ENCODE data around the gene PACS2.

The PACS2 gene

GRCh38 chr14:105437723-105438500 is 123.4 kb downstream of the PACS2 start:
- TF ChIP-seq RAD21 (IDR thresholded peaks at IDR 0.05; ENCODE audit: low read depth) (no peak), ZBTB7A (IDR thresholded peaks at IDR 0.05; ENCODE audit: low read depth) (no peak), TEAD4 (IDR thresholded peaks at IDR 0.05) (no peak), NFIC (IDR thresholded peaks at IDR 0.05) (no peak), EGR1 (IDR thresholded peaks at IDR 0.05) (no peak), TCF12 (IDR thresholded peaks at IDR 0.05; ENCODE audit: low read depth) (no peak), CREB1 (IDR thresholded peaks at IDR 0.05; ENCODE audit: low read depth) (no peak), TAF1 (IDR thresholded peaks at IDR 0.05; ENCODE audit: low read depth) (no peak)
- TF ChIP-seq, protein P1, sequence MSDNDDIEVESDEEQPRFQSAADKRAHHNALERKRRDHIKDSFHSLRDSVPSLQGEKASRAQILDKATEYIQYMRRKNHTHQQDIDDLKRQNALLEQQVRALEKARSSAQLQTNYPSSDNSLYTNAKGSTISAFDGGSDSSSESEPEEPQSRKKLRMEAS (IDR thresholded peaks at IDR 0.05) = no peak

GRCh38 chr14:105439179-105439578 is 124.6 kb downstream of the PACS2 start:
- TF ChIP-seq TAF1 (IDR thresholded peaks at IDR 0.05; ENCODE audit: low read depth) (no peak), CREB1 (IDR thresholded peaks at IDR 0.05; ENCODE audit: low read depth) (no peak), ZBTB7A (IDR thresholded peaks at IDR 0.05; ENCODE audit: low read depth) (no peak), TCF12 (IDR thresholded peaks at IDR 0.05; ENCODE audit: low read depth) (no peak), YY1 (IDR thresholded peaks at IDR 0.05; ENCODE audit: low read depth) (no peak), NFIC (IDR thresholded peaks at IDR 0.05) (no peak), REST (IDR thresholded peaks at IDR 0.05; ENCODE audit: low read depth) (no peak), RAD21 (IDR thresholded peaks at IDR 0.05; ENCODE audit: low read depth) (no peak), EGR1 (IDR thresholded peaks at IDR 0.05) (no peak), FOXM1 (IDR thresholded peaks at IDR 0.05; ENCODE audit: borderline replicate concordance, low read depth) (no peak), CEBPB (IDR thresholded peaks at IDR 0.05) (no peak), EP300 (IDR thresholded peaks at IDR 0.05; ENCODE audit: borderline replicate concordance) (no peak), TEAD4 (IDR thresholded peaks at IDR 0.05) (no peak)
- TF ChIP-seq, protein P2, sequence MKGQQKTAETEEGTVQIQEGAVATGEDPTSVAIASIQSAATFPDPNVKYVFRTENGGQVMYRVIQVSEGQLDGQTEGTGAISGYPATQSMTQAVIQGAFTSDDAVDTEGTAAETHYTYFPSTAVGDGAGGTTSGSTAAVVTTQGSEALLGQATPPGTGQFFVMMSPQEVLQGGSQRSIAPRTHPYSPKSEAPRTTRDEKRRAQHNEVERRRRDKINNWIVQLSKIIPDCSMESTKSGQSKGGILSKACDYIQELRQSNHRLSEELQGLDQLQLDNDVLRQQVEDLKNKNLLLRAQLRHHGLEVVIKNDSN (IDR thresholded peaks at IDR 0.05) = no peak
- TF ChIP-seq, protein P1 (IDR thresholded peaks at IDR 0.05) = no peak

GRCh38 chr14:105439710-105440553 is 125.4 kb downstream of the PACS2 start:
- TF ChIP-seq, protein P1 (IDR thresholded peaks at IDR 0.05) = peak; percentile 18; the same call in 1 of the 2 replicates
- TF ChIP-seq ZBTB7A (IDR thresholded peaks at IDR 0.05; ENCODE audit: low read depth) (no peak), RAD21 (IDR thresholded peaks at IDR 0.05; ENCODE audit: low read depth) (peak; percentile 49; the same call in 1 of the 2 replicates), NFIC (IDR thresholded peaks at IDR 0.05) (peak; percentile 47), TEAD4 (IDR thresholded peaks at IDR 0.05) (no peak), YY1 (IDR thresholded peaks at IDR 0.05; ENCODE audit: low read depth) (no peak)

DNA sequence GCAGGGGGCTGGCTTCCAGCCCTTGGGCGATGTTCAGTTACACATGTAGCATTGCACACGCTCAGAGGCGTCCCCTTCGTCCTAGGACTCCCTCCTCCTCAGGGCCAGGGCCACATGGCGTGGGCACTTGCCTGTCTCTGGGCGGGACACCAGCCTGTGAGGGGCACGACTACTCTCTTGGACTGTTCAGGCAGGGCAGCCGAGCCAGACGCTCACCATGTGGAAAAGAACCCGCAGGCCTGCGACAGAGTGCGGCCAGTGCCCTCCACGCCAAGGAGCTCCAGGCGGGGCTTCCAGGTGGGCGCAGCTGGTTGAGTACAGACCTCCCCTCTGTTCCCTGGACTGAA is 126.0 kb downstream of the PACS2 start:
- TF ChIP-seq EGR1 (IDR thresholded peaks at IDR 0.05) (no peak), TAF1 (IDR thresholded peaks at IDR 0.05; ENCODE audit: low read depth) (no peak), REST (IDR thresholded peaks at IDR 0.05; ENCODE audit: low read depth) (no peak), YY1 (IDR thresholded peaks at IDR 0.05; ENCODE audit: low read depth) (no peak), NFIC (IDR thresholded peaks at IDR 0.05) (no peak), TEAD4 (IDR thresholded peaks at IDR 0.05) (no peak), CREB1 (IDR thresholded peaks at IDR 0.05; ENCODE audit: low read depth) (no peak), CEBPB (IDR thresholded peaks at IDR 0.05) (no peak), RAD21 (IDR thresholded peaks at IDR 0.05; ENCODE audit: low read depth) (no peak), EP300 (IDR thresholded peaks at IDR 0.05; ENCODE audit: borderline replicate concordance) (no peak), ZBTB7A (IDR thresholded peaks at IDR 0.05; ENCODE audit: low read depth) (no peak), FOXM1 (IDR thresholded peaks at IDR 0.05; ENCODE audit: borderline replicate concordance, low read depth) (no peak)
- TF ChIP-seq, protein P1 (IDR thresholded peaks at IDR 0.05) = no peak

DNA sequence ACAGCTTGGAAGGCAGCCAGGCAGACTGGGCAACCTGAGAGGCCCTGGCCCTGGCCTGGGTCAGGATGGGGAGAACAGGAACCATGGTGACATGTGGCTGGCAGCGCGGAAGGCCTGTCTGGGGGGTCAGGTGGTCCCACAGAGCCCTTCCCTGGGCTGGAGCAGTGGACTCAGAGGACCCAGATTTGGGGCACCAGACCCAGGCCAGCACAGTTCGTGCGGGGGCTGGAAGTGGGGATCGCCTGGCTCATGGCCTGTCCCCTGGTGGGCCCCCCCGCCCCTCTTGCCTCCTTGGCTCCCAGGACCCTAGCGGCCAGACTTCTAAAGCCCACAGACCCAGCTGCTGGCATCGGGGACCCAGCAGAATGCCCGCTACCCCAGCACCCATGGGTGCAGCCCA is 126.4 kb downstream of the PACS2 start:
- TF ChIP-seq, protein P1 (IDR thresholded peaks at IDR 0.05) = no peak
- TF ChIP-seq RAD21 (IDR thresholded peaks at IDR 0.05; ENCODE audit: low read depth) = no peak
- TF ChIP-seq EGR1 (IDR thresholded peaks at IDR 0.05) = no peak
- TF ChIP-seq YY1 (IDR thresholded peaks at IDR 0.05; ENCODE audit: low read depth) = no peak
- TF ChIP-seq CREB1 (IDR thresholded peaks at IDR 0.05; ENCODE audit: low read depth) = no peak
- TF ChIP-seq, protein P2 (IDR thresholded peaks at IDR 0.05) = no peak
- TF ChIP-seq REST (IDR thresholded peaks at IDR 0.05; ENCODE audit: low read depth) = no peak
- no peak for TF ChIP-seq CEBPB (IDR thresholded peaks at IDR 0.05)
- TF ChIP-seq TAF1 (IDR thresholded peaks at IDR 0.05; ENCODE audit: low read depth) = no peak
- no peak for TF ChIP-seq TEAD4 (IDR thresholded peaks at IDR 0.05)

Data from Ishikawa (cell line).